GM12891 (cell line): ENCODE data around the gene CNRIP1.

ENCODE experiments used
- POLR2A ChIP-seq: IDR thresholded peaks from 2 replicates; pipeline ENCODE4 v1.6.1; 2011; ENCODE audit warnings: low read depth, low read length, control low read depth
- POLR2AphosphoS5 ChIP-seq: IDR thresholded peaks from 2 replicates; pipeline ENCODE4 v1.6.1; 2011; ENCODE audit warnings: low read depth, low read length, control low read depth
- POU2F2 ChIP-seq: IDR thresholded peaks from 2 replicates; pipeline ENCODE4 v1.6.1; 2011; ENCODE audit warnings: low read depth, mild to moderate bottlenecking, control low read depth, low read length, moderate library complexity
- SPI1 ChIP-seq: IDR thresholded peaks from 2 replicates; pipeline ENCODE4 v1.6.1; 2011; ENCODE audit warnings: low read depth, low read length, control low read depth
- TAF1 ChIP-seq: IDR thresholded peaks from 2 replicates; pipeline ENCODE4 v1.6.1; 2011; ENCODE audit warnings: low read depth, low read length, control low read depth

GRCh38 chr2:68345129-68345875, 25.6 kb upstream of the CNRIP1 start:
- TF ChIP-seq POLR2A = no peak
- TF ChIP-seq POLR2AphosphoS5 = no peak
- TF ChIP-seq SPI1 = no peak
- TF ChIP-seq TAF1 = no peak
- TF ChIP-seq POU2F2 = no peak
